ENCODE data around the gene FBXL14.

GRCh38 chr12:1595026-1595561, 713 bp upstream of the FBXL14 start:
- TF ChIP-seq POLR2A (IDR thresholded peaks at IDR 0.05; ENCODE audit: low read length): peak; percentile 3
- no peak for TF ChIP-seq GATA1 (IDR thresholded peaks at IDR 0.05; ENCODE audit: low read depth, low read length)
